Adrenal gland (tissue), 12 donors: Measurements from ENCODE around the gene HLA-DQA2. TPM values are rescaled to one million over a fixed set of nuclear protein-coding genes. Genes with fewer than 3 reads are reported as not detected.

ENCODE experiments used
- DNase-seq, 7 donors: peaks; one replicate each; pipeline ENCODE4 v3.0.0-alpha.2; 2019 to 2020
- H3K27ac ChIP-seq, 5 donors: fragments of 200-600 bp; sonication (generic) in 4 of 5; 1 replicate in 3 of 5; 2 replicates in 2 of 5; pipeline versions ENCODE4 v1.5.1 to v1.8.0; 2016 to 2020; ENCODE audit warnings: mild to moderate bottlenecking in 1 of 5
- H3K27me3 ChIP-seq: fragments of 200-600 bp; 2 replicates; pipeline ENCODE4 v1.8.0; 2021
- H3K36me3 ChIP-seq, 2 donors: fragments of 200-600 bp; replicated peaks in 1 of 2; 1 replicate in 1 of 2; 2 replicates in 1 of 2; pipeline versions ENCODE4 v1.5.1 to v1.8.0; 2018 to 2022
- H3K4me1 ChIP-seq, 2 donors: fragments of 200-600 bp; replicated peaks in 1 of 2; 1 replicate in 1 of 2; 2 replicates in 1 of 2; pipeline versions ENCODE4 v1.5.1 to v1.8.0; 2018 to 2021
- H3K4me3 ChIP-seq, 4 donors: fragments of 200-600 bp; sonication (generic) in 3 of 4; one replicate each; pipeline ENCODE4 v1.5.1; 2016 to 2018
- H3K9me3 ChIP-seq, 3 donors: fragments of 200-600 bp; sonication (generic) in 1 of 3; replicated peaks in 1 of 3; 1 replicate in 2 of 3; 2 replicates in 1 of 3; pipeline versions ENCODE4 v1.5.1 to v1.8.0; 2016 to 2021
- POLR2A ChIP-seq, 2 donors: fragments of 450-650 bp; IDR thresholded peaks; one replicate each; pipeline ENCODE4 v1.6.1; 2017; ENCODE audit warnings: antibody characterized with exemption in 2 of 2, mild to moderate bottlenecking in 2 of 2, moderate library complexity in 1 of 2
- WGBS, 4 donors: extraction: QIAGEN DNeasy Blood & Tissue Kit in 2 of 4; methylation state at CpG; one replicate each; pipeline versions ENCODE4 v1.1.5 to v1.1.7; 2013 to 2017; 5-methylcytosine and 5-hydroxymethylcytosine counted together
- intact Hi-C, 2 donors: fragments of 100-400 bp; cut with DNase I; formaldehyde crosslinking; loops; one replicate each; pipeline versions ENCODE4 v1.14.1 to v1.15.0; 2022 to 2023
- microRNA-seq, 3 donors: library from miRNA; unstranded; fragments of <30 nt; microRNA quantifications; one replicate each; pipeline ENCODE4, GENCODE V29; 2017 to 2020
- polyA plus RNA-seq, 3 donors: library from polyadenylated mRNA; stranded (reverse); fragments of 200-250 nt in 2 of 3; fragments of 350-450 nt in 1 of 3; fragmentation: Illumina TruSeq in 1 of 3; extraction: RNeasy Lipid Tissue Mini Kit (QIAGEN cat#74804) in 1 of 3; gene quantifications; one replicate each; pipeline ENCODE4 v1.2.3, GENCODE V29; 2013 to 2014
- small RNA-seq, 2 donors: library from RNA; depleted of rRNA; stranded (forward); fragments of <200 nt; gene quantifications; one replicate each; pipeline ENCODE3, GENCODE V24; 2016
- total RNA-seq, 9 donors: library from RNA; depleted of rRNA in 4 of 9; stranded (reverse); fragments of >200 nt in 4 of 9; fragments of 120-200 nt in 1 of 9; fragmentation: NEBNext Ultra II Directional in 1 of 9; extraction: Animal tissue kit (Norgen Biotek cat#: 25700) in 1 of 9; gene quantifications; one replicate each; pipeline versions ENCODE4 v1.1.0 to v1.2.4, GENCODE V29; 2013 to 2023
- TF ChIP-seq, protein P1 (sequence below), 6 experiments: fragments of 450-650 bp in 4 of 6; fragments of 200-600 bp in 2 of 6; sonication (generic) in 1 of 6; IDR thresholded peaks; 1 replicate in 5 of 6; 2 replicates in 1 of 6; pipeline versions ENCODE4 v1.5.1 to v1.8.0; 2016 to 2021; ENCODE audit warnings: antibody characterized with exemption in 6 of 6, mild to moderate bottlenecking in 2 of 6, moderate library complexity in 1 of 6
- donor health status: healthy with polysubstance abuse.
- donor health status: Bipolar disorder and iron deficiency.
- donor health status: DM: yes; HTN: yes; CAD: no.
- donor health status: DM: no; HTN: no; CAD: no.
- donor health status: DM: no; HTN: no; CAD: no.
- donor health status: DM: yes; HTN: yes; CAD: no.

Gene HLA-DQA2
- total and polyA plus RNA-seq, 12 donors, result 0.47 to 17.8 (median 3.0) TPM; not detected in 3

DNA sequence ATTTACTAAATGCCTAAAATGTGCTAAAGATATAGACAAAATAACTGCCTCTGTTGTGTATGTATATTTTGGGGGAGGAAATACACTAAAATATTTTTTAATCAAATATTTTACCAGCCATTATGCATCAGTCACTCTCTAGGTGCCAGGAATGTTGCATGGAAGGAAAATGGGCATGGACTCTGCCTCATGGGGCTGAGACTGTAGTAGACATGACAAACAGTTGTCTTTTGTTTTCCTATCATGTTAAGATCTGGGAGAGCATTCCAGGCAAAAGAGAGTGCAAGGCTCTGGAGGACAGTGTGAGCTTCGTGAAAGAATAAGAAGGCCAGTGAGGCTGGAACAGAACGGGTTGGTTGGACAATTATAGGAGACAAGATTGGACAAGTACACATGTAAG is 49.1 kb downstream of the HLA-DQA2 start:
- no peak for DNase-seq
- Histone ChIP-seq H3K36me3 (no peaks in the 10 kb centered on the region), H3K4me1 (no peaks in the 10 kb centered on the region), H3K27ac (no peak overlapping the region), H3K9me3 (no peaks in the 10 kb centered on the region), H3K4me3 (no peak overlapping the region), H3K27me3 (peaks cover 6% of the 10 kb centered on the region)
- WGBS, 4 donors, result 35 to 57% (median 49%) methylated on average over 2 of the region's 2 CpGs
- intact Hi-C loops, result loop anchor here in 1 of 2 donors (5.0 to 10.0 kb wide), 2 partner anchors 363 to 546 kb away; no protein-coding TSS in a partner anchor
- TF ChIP-seq, protein P1, sequence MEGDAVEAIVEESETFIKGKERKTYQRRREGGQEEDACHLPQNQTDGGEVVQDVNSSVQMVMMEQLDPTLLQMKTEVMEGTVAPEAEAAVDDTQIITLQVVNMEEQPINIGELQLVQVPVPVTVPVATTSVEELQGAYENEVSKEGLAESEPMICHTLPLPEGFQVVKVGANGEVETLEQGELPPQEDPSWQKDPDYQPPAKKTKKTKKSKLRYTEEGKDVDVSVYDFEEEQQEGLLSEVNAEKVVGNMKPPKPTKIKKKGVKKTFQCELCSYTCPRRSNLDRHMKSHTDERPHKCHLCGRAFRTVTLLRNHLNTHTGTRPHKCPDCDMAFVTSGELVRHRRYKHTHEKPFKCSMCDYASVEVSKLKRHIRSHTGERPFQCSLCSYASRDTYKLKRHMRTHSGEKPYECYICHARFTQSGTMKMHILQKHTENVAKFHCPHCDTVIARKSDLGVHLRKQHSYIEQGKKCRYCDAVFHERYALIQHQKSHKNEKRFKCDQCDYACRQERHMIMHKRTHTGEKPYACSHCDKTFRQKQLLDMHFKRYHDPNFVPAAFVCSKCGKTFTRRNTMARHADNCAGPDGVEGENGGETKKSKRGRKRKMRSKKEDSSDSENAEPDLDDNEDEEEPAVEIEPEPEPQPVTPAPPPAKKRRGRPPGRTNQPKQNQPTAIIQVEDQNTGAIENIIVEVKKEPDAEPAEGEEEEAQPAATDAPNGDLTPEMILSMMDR (IDR thresholded peaks at IDR 0.05), result no peak
- TF ChIP-seq POLR2A (IDR thresholded peaks at IDR 0.05), result no peak

DNA sequence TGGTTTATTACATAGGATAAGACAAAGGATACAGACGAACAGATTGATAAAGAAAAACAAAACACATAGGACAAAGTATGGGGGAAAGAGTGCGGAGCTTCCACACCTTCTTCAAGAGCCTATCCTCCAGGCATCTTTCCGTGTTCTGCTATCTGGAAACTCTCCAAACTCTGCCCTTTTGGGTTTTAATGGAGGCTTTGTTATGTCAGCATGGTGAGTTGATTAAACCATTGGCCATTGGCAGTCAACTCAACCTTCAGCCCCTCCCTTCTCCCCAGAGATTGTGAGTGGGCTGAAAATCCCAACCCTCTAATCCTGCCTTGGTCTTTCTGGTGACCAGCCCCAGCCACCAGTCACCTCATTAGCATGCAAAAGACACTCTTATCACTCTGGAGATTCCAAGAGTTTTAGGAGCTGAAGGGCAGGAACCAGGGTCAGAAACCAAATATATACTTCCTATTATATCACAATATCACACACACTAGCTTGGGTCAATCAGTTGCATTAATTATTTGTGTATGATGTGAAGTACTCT is 51.8 kb downstream of the HLA-DQA2 start:
- H3K27me3 ChIP-seq, result peaks cover 25% of the 10 kb centered on the region
- 53 to 70% (median 63%) methylated on average over 3 of the region's 3 CpGs for WGBS, 4 donors
- H3K36me3 ChIP-seq, result no peaks in the 10 kb centered on the region
- H3K27ac ChIP-seq, result no peak overlapping the region
- DNase-seq, result no peak
- no peak for TF ChIP-seq POLR2A (IDR thresholded peaks at IDR 0.05)
- TF ChIP-seq, protein P1 (IDR thresholded peaks at IDR 0.05), result no peak
- H3K4me3 ChIP-seq, result no peak overlapping the region
- intact Hi-C loops, result loop anchor here in 1 of 2 donors (5.0 to 10.0 kb wide), 2 partner anchors 366 to 548 kb away; no protein-coding TSS in a partner anchor
- no peaks in the 10 kb centered on the region for H3K9me3 ChIP-seq
- H3K4me1 ChIP-seq, result no peaks in the 10 kb centered on the region

DNA sequence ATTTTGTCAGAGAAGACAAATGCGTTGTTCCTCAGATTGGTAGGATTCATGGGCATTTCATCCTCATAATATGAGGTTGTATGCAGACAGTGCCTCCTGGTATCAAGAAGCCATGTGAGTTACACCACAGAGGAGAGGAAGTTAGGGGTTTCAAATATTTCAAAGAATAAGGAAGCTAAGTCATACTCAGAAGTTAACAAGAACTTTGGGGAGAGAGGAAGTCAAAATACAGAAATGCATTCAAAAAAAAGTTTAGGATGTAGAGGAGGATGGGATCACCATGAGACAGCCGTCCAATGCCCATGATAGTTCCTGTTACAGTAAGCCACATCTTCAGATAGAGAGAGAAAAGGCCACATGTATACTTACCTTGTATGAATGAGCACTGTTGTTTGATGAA is 53.3 kb downstream of the HLA-DQA2 start:
- peaks cover 31% of the 10 kb centered on the region for H3K27me3 ChIP-seq
- H3K4me1 ChIP-seq, result no peaks in the 10 kb centered on the region
- TF ChIP-seq POLR2A (IDR thresholded peaks at IDR 0.05), result no peak
- TF ChIP-seq, protein P1 (IDR thresholded peaks at IDR 0.05), result no peak
- peak in 1 of 7 donors; percentile 10 for DNase-seq
- intact Hi-C loops, result loop anchor here in 1 of 2 donors (5.0 to 10.0 kb wide), 2 partner anchors 367 to 550 kb away; no protein-coding TSS in a partner anchor
- WGBS, 4 donors, result 22 to 73% (median 61%) methylated on average over 2 of the region's 2 CpGs
- no peak overlapping the region for H3K27ac ChIP-seq
- no peaks in the 10 kb centered on the region for H3K9me3 ChIP-seq
- no peaks in the 10 kb centered on the region for H3K36me3 ChIP-seq
- no peak overlapping the region for H3K4me3 ChIP-seq

Small RNA genes within 50 kb of the gene (microRNA-seq; reads per million reads assigned to microRNA genes)
- 0 reads per million in 3 donors for gene MIR3135B

Small RNA genes within 50 kb of the gene (small RNA-seq; reads per million reads assigned to genes)
- gene MIR3135B, result 0 reads per million in 2 donors

Other genes with a start within 250 kb of the HLA-DQA2 start
- gene HLA-DRB5, start 211.1 kb upstream of the HLA-DQA2 start, total RNA-seq, result 100 to 1,000 TPM in 2 of 9 donors, 10 to 100 TPM in 3, 1 to 10 TPM in 1, under 1 TPM in 1, not detected in 2; 0.55 to 694 (median 29.5) TPM
- 10 to 100 TPM in 1 of 3 donors, under 1 TPM in 2; 0.34 to 27.2 (median 0.48) TPM for gene HLA-DRB5, start 211.1 kb upstream of the HLA-DQA2 start, polyA plus RNA-seq
- 100 to 1,000 TPM in 6 of 9 donors, 10 to 100 TPM in 3; 14.8 to 627 (median 152) TPM for gene HLA-DRB1, start 151.5 kb upstream of the HLA-DQA2 start, total RNA-seq
- gene HLA-DRB1, start 151.5 kb upstream of the HLA-DQA2 start, polyA plus RNA-seq, result 100 to 1,000 TPM in 1 of 3 donors, 10 to 100 TPM in 2; 33.1 to 104 (median 69.2) TPM
- 100 to 1,000 TPM in 1 of 9 donors, 10 to 100 TPM in 4, 1 to 10 TPM in 3, under 1 TPM in 1; 0.22 to 135 (median 15.0) TPM for gene HLA-DQA1, start 104.0 kb upstream of the HLA-DQA2 start, total RNA-seq
- gene HLA-DQA1, start 104.0 kb upstream of the HLA-DQA2 start, polyA plus RNA-seq, result 10 to 100 TPM in 2 of 3 donors, 1 to 10 TPM in 1; 7.4 to 20.1 (median 16.9) TPM
- 100 to 1,000 TPM in 1 of 9 donors, 10 to 100 TPM in 2, 1 to 10 TPM in 6; 1.4 to 208 (median 9.0) TPM for gene HLA-DQB1, start 74.7 kb upstream of the HLA-DQA2 start, total RNA-seq
- gene HLA-DQB1, start 74.7 kb upstream of the HLA-DQA2 start, polyA plus RNA-seq, result 100 to 1,000 TPM in 2 of 3 donors, 1 to 10 TPM in 1; 8.8 to 189 (median 151) TPM
- 10 to 100 TPM in 2 of 9 donors, 1 to 10 TPM in 3, under 1 TPM in 3, not detected in 1; 0.17 to 19.1 (median 2.8) TPM for gene HLA-DQB2, start 22.1 kb downstream of the HLA-DQA2 start, total RNA-seq
- under 1 TPM in 1 of 3 donors, not detected in 2; 0.31 TPM for gene HLA-DQB2, start 22.1 kb downstream of the HLA-DQA2 start, polyA plus RNA-seq
- gene HLA-DOB, start 75.6 kb downstream of the HLA-DQA2 start, total RNA-seq, result under 1 TPM in 5 of 9 donors, not detected in 4; 0.28 to 0.69 (median 0.61) TPM
- 1 to 10 TPM in 1 of 3 donors, under 1 TPM in 2; 0.71 to 1.6 (median 0.99) TPM for gene HLA-DOB, start 75.6 kb downstream of the HLA-DQA2 start, polyA plus RNA-seq
- 10 to 100 TPM in 6 of 9 donors, 1 to 10 TPM in 3; 4.8 to 48.0 (median 19.4) TPM for gene TAP2, start 97.3 kb downstream of the HLA-DQA2 start, total RNA-seq
- 10 to 100 TPM; 20.5 to 24.3 (median 21.5) TPM for gene TAP2, start 97.3 kb downstream of the HLA-DQA2 start, polyA plus RNA-seq
- gene PSMB8, start 102.7 kb downstream of the HLA-DQA2 start, total RNA-seq, result 100 to 1,000 TPM in 1 of 9 donors, 10 to 100 TPM in 8; 49.2 to 114 (median 87.9) TPM
- gene PSMB8, start 102.7 kb downstream of the HLA-DQA2 start, polyA plus RNA-seq, result 100 to 1,000 TPM in 2 of 3 donors, 10 to 100 TPM in 1; 63.0 to 195 (median 137) TPM
- 10 to 100 TPM; 19.7 to 76.9 (median 49.4) TPM for gene TAP1, start 112.3 kb downstream of the HLA-DQA2 start, total RNA-seq
- 10 to 100 TPM; 24.9 to 77.9 (median 52.2) TPM for gene TAP1, start 112.3 kb downstream of the HLA-DQA2 start, polyA plus RNA-seq
- gene PSMB9, start 112.8 kb downstream of the HLA-DQA2 start, total RNA-seq, result 10 to 100 TPM; 13.4 to 69.8 (median 41.1) TPM
- gene PSMB9, start 112.8 kb downstream of the HLA-DQA2 start, polyA plus RNA-seq, result 10 to 100 TPM; 13.8 to 52.9 (median 33.5) TPM
- gene HLA-DMB, start 199.6 kb downstream of the HLA-DQA2 start, total RNA-seq, result 100 to 1,000 TPM in 1 of 9 donors, 10 to 100 TPM in 8; 20.4 to 118 (median 85.7) TPM
- gene HLA-DMB, start 199.6 kb downstream of the HLA-DQA2 start, polyA plus RNA-seq, result 10 to 100 TPM in 2 of 3 donors, 1 to 10 TPM in 1; 9.1 to 41.2 (median 23.9) TPM
- 100 to 1,000 TPM in 5 of 9 donors, 10 to 100 TPM in 3, 1 to 10 TPM in 1; 8.5 to 269 (median 140) TPM for gene HLA-DMA, start 211.7 kb downstream of the HLA-DQA2 start, total RNA-seq
- gene HLA-DMA, start 211.7 kb downstream of the HLA-DQA2 start, polyA plus RNA-seq, result 100 to 1,000 TPM in 2 of 3 donors, 10 to 100 TPM in 1; 87.5 to 138 (median 108) TPM
- gene BRD2, start 227.2 kb downstream of the HLA-DQA2 start, total RNA-seq, result 100 to 1,000 TPM; 134 to 196 (median 151) TPM
- 100 to 1,000 TPM; 127 to 288 (median 152) TPM for gene BRD2, start 227.2 kb downstream of the HLA-DQA2 start, polyA plus RNA-seq